Activated naive CD4-positive, alpha-beta T cell treated with anti-CD3 and anti-CD28 coated beads, Interleukin-2, amount 50 U/mL, for 16 hours (primary cell): ENCODE results near the gene PARD6G.
"Not testable (repeated sequence)": the region's sequence is repeated elsewhere in the genome, so short reads cannot be mapped to it uniquely, and the experiment has no call there.

Experiments used
- DNase-seq: peaks from one replicate; pipeline ENCODE4 v3.0.0-alpha.2; 2020

The PARD6G gene, protein sequence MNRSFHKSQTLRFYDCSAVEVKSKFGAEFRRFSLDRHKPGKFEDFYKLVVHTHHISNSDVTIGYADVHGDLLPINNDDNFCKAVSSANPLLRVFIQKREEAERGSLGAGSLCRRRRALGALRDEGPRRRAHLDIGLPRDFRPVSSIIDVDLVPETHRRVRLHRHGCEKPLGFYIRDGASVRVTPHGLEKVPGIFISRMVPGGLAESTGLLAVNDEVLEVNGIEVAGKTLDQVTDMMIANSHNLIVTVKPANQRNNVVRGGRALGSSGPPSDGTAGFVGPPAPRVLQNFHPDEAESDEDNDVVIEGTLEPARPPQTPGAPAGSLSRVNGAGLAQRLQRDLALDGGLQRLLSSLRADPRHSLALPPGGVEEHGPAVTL

DNA sequence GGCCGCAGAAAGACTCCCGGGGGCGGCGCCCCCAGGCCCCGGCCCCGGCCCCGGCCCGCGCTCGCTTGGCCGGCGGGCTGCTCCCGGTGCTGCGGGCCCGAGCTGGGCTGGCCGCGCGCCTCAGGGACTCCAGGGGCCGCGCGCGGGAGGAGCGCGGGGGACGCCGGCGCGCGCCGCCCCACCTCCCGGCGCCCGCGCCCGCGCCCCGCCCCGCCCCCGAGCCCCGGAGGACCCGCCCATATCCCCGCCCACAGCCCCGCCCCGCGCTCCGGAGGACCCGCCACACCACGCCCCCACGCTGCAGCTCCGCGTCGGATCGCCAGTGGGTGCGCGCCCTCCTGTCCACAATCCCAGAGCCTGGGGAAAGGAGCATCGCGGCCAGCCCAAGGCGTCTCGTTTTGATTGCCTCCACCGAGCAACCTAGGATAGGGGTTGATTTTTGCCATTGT lies at the start of gene PARD6G:
Gene PARD6G (minus strand): TSS at position 122 of the 449 bp plus-strand sequence. CDS start 166 bp downstream, outside the sequence.
- peak; percentile 35 for DNase-seq

DNA sequence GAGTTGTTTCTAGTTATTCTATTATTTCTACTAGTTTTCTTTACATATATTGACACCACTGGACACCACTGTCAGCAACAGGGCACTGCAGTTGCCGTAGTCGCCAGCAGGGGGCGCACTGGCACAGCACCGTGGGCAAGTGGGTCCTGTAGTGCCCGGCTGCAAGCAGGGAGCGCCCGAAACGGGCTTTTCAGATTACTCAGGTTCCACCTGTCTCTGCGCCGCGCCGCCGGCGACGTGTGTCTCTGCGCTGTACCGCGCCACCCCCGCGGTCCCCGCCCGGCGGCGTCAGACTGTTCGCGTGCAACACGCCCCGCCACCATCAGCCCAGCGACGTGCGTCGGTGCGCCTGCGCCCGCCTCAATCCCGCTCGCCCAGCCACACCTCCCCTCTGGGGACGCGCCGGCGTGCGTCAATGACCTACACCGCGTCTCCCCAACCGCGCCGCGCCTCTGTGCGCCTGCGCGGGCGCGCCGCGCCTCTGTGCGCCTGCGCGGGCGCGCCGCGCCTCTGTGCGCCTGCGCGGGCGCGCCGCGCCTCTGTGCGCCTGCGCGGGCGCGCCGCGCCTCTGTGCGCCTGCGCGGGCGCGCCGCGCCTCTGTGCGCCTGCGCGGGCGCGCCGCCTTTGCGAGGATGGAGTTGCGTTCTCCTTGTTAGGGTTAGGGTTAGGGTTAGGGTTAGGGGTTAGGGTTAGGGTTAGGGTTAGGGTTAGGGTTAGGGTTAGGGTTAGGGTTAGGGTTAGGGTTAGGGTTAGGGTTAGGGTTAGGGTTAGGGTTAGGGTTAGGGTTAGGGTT lies 15.1 kb upstream of the PARD6G start:
- DNase-seq: not testable (repeated sequence)

DNA sequence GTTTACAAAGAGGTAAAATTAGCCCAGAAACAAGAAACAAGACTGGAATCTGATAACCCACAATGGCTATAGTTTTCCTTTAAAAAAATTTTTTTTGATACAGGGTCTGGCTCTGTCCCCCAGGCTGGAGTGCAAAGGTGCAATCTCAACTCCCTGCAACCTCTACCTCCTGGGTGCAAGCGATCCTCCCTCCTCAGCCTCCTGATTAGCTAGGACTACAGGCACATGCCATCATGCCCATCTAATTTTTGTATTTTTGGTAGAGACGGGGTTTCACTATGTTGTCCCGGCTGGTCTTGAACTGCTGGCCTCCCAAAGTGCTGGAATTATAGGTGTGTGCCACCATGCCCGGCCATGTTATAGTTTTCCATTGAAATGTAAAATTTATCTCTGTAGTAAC lies 12.3 kb upstream of the PARD6G start:
- no peak for DNase-seq

DNA sequence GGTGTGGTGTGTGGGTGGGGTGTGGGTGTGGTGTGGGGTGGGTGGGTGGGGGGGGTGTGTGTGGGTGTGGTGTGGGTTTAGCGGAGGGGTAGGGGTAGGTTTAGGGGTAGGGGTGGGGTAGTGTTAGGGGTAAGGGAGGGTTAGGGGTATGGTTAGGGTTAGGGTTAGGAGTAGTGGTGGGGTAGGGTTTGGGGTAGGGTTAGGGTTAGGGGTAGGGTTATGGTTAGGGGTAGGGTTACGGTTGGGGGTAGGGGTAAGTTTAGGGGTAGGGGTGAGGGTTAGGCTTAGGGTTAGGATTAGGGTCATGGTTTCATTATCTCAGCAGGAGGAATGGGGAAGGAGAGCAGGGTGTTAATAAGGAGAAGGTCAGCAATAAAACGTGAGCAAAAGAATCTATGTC lies 11.3 kb upstream of the PARD6G start:
- no peak for DNase-seq

DNA sequence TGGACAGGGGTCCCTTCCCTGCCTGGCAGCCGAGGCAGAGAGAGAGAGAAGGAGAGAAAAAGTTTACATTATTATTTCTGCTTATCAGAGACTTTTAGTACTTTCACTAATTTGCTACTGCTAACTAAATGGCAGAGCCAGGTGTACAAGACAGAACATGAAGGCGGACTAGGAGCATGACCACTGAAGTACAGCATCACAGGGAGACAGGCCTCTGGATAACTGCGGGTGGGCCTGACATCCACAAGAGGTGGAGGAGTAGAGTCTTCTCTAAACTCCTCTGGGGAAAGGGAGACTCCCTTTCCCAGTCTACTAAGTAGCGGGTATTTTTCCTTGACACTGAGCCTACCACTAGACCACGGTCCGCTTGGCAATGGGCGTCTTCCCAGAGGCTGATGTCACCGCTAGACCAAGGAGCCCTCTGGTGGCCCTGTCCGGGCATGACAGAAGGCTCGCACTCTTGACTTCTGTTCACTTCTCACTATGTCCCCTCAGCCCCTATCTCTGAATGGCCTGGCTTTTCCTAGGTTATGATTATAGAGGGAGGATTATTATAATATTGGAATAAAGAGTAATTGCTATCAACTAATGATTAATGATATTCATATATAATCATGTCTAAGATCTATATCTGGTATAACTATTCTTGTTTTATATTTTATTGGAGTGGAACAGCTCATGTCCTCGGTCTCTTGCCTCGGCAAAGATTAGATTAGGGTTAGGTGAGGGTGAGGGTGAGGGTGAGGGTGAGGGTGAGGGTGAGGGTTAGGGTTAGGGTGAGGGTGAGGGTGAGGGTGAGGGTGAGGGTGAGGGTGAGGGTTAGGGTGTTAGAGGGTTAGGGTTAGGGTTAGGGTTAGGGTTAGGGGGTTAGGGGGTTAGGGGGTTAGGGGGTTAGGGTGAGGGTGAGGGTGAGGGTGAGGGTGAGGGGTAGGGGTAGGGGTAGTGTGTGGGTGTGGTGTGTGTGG lies 10.5 kb upstream of the PARD6G start:
- peak; percentile 48 for DNase-seq

DNA sequence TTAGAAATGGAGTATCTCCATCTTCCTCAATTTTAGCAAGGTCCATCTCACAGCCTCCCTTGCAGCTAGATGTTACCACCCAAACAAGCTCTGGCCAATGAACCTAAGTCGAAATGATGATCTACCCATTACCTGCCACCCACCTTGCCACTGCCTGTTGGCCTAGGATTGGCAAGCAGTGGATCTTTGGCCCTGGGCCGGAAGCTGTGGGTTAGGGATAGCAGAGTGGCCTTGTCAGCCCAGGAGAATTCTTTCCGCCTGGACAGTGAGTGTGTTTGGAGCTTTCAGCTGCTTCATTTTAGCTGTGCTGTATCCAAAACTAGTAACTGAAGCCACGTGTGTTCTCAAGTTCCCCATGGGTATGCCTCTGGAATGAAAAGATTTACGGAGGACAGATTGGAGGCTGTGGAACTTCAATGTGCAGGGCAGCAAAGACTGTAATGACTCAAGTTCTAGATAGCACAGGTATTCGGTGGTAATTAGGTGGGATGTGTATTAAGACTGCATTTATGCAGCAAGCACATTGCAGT lies 7.7 kb upstream of the PARD6G start:
- DNase-seq: no peak

DNA sequence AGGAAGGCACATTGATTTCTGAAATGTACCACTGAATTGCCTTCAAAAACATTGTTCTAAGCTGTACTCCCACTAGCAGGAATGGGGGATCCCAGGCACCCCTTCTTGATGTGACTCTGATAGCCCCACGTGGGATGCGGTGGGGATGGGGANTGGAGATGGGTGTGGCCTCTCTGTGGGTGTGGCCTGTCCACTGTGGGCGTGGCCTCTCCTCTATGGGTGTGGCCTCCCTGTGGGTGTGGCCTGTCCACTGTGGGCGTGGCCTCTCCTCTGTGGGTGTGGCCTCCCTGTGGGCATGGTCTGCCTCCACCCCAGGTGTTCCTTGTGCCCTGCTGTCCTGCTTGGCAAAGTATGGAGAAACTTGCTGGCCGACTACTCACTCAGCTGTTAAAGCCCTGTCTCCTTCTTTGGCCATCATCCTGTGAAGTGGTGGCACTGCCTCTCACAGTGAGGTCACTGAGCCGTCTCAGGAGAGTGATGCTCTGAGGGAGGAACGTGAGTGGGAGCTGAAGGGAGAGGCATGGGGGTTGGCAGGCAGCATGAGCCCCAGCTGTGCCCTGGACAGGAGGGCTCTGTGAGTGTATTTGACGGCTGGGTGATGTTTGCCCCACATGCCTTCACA lies 6.7 kb upstream of the PARD6G start:
- DNase-seq: no peak

DNA sequence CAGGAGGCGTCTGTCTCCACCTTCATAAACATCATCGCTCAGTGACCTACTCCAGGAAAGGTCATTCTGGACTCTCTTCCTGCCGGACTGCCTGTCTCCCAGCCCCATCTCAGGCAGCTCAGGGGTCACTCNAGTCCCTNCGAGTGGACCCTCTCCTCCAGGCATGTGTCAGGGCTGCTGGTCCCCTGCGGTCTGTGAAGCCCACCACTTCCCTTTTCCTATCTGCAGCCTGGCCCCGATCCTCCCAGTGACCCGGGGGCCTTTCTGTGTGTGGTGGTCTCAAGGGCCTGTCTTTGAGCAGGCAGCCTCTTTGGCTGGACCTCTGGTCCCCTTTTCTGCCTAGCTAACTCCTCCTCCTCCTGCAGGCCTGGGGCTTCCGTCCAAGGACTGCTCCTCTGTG lies 5.9 kb upstream of the PARD6G start:
- DNase-seq: no peak

DNA sequence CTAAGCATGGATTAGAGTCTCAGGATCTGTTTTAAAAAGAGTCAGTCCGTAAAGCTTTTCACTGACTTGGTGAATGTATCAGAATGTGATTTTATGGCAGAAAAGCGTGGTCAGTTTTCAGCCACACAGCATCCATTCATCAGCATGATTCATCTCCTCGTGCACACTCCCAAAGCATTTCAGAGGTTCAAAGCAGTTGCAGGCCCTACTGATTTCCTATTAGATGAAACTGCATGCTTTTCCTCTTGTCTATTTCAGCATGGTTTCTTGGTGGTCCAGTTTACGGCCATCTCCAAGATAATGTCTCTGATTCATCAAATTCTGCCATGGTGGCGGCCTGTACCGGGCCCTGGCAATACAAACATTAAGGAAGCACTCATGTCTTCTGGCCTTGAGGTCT lies 4.8 kb upstream of the PARD6G start:
- DNase-seq: no peak

DNA sequence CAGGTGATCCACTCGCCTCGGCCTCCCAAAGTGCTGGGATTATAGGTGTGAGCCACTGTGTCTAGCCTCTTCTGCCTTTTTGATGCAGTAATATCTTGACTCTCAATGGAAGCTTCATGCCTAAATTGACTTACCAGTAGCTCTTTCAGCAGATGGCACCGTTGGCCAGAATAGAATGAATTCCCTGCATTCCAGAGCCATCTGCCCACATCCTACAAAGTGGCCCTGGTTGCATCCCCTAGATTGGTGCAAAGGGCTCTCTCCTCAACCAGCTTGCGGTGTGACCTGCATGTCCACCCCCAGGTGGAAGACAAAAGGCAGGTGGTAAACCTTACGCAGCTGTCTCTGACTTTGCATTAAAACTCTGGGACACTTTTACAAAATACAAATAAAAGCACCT lies 4.4 kb upstream of the PARD6G start:
- DNase-seq: no peak

DNA sequence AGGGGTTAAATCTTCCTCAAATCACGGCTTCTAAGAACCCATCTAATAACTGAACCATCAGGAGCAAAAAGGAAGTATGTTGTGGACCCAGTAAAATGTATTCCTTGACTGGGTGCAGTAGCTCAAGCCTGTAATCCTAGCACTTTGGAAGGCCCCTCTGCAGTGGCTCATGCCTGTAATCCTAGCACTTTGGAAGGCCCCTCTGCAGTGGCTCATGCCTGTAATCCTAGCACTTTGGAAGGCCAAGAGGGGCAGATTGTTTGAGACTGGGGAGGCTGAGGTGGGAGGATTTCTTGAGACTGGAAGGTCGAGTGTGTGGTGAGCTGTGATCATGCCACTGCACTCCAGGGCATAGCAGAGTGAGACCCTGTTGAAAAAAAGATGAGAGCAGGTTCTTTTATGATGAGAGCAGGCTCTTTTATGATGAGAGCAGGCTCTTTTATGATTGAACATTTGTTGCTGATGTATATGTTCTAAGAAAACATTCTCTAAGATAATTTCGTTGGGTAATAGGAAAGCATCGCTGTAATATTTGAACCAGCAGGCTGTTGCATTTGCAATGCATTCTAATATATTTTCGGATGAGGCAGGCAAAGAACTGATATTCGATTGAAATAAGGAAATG lies 3.5 kb upstream of the PARD6G start:
- DNase-seq: no peak

DNA sequence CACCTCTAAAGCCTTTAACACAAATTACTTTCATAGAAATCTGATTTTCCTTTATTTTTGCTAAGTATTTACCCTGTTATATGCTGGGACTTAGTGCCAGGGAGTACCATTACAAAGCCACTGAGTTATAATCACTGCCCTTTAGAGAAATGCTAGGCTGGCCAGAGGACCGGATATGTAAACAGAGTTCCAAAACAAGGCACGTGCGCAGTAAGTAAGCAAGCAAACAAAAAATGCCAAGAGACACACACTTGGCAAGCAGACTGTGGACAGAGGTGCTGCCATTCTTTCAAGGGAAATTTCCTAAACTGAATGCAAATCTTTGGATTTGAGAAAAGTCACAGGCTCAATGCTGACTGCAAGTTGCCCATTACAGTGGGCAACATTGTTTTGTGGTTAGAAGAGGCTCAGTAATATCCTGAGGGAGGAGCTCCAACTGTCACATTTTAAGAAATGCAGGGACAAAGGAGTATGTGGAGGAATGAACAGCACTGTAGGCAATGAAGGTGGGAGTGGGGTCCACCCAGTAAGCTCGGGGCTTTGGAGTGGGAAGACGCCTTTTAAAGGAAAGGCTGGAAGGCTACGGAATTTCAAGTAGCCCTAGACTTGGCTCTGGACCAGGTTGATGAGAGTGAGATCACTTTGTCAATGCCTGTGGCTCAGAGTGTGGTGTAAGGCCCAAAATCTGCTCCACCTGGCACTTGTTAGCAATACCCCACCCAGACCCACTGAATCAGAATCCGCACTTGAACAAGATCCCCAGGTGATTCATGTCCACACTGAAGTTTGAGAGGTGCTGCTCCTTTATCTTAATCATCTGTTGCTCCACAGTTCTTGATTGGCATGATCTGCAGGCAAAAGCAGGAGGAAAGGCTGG lies 2.1 kb upstream of the PARD6G start:
- DNase-seq: no peak

DNA sequence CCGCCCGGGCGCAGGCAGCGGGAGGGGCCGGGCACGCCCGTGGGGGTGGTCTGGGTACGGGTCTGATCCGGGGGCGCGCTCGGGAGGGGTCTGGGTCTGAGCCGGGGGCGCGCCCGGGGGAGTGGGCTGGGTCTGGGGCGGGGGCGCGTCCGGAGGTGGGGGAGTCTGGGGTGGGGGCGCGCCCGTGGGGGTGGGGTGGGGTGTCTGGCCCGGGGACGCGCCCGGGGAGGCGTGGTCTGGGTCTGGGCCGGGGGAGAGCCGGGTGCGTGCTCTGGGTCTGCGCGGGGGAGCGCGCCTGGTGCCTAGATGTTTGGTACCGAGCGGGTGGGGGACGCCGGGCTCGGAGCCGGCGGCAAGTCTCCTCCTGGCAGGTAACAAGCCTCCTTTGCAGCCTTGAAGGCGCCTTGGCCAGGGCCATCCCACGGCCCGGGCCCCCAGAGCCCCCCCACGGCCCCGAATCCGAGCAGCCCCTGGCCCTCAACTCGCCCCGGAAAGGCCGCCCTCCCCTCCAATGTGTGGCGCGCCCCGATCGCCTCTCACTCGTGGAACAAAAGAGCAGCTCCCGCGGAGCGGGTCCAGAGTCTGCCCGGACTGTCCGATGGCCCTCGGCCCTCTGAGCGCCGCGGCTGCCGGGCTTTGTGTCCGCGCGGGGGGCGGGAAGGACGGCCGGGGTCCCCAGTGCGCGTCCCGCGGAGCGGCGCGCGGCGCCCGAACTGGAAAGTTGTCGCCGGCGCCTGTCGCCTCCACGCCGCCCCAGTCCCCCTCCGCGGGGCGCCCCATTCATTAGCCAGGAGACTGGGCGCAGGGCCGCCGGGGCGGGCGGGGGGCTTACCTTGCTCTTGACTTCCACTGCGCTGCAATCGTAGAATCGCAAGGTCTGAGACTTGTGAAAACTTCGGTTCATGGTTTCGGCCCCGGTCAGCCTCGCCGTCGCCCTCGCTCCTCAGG lies 595 bp downstream of the PARD6G start:
- no peak for DNase-seq

DNA sequence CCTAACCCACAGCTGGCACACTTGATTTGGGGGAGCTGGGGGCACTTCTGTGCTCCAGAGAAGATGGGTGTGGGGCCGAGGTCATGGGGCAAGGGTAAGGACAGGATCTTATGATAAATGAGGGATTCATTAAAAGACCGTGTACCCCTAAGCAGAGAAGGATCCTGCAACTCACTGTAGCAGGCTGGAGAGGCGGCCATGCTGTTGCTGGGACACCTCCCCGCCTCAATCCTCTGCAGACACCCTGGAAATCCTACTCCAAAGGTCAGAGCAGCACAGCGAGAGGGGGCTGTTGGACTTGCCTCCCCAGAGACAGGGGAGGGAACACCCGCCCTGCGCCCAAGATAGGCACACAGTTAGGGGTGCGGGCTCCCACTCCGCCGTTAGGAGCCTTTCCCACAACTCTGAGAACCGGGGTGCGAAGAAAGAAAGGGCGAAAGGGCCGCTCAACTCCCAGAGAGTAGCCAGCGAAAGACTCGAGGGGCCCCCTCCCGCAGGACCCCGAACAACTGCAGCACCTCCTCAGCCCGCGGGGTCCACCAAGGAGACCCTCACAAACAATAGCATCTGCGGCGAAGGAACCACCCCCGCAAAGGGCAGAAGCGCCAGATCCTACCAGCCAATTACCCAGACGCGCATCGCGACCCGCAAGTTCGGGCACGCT lies 1.4 kb downstream of the PARD6G start:
- DNase-seq: no peak

DNA sequence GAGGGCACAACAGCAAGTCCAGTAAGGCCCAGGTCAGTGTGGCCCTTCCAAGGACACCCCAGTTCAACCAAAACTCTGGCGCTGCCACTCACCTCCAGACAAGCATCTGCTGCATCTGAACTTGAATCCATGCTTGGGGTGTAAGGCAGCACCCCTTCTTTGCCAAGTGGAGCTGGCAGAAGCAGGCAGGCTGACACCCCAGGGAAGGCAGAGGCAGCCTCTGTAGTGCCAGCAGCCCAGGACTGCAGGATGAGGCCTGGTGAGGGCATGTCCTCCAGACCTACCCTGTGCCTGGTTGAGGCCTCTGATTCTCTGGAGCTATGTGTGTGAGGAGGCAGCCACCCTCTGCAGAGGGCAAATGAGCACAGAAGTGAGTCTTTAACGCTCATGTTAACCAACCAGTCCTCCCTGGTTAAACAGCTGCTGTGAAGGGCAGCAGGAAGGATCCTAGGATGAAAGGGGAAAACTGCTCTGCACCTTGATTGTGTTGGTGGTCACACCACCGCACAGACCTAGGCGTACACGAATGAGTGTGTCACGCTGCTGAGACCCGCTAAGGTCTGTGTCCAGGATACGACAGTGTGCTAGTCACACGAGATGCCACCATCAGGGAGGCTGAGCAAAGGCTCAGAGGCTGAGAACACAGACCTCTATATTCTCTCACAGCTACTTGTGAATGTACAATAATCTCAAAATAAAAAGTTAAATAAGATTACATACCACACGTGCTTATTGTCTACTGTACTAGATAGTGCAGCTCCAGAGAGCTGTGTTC lies 2.2 kb downstream of the PARD6G start:
- DNase-seq: no peak

DNA sequence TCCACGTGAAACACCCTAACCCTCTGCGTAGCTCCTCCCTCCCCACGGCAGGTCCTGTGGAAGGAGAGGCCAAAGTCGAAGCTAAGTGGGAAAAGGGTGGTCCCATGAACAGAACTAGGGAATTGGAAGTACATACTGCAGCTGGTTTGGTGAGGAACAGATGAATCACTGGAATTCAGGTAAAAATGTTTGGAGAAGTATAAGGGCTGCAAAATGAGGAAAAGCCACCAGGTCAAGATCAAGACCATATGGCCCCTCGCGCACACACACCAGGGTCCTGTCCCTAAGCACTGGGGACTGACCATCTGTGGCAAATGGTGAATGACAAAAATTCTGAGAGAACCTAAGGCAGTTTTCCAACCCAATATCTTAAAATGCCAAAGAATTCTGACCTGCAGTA lies 3.1 kb downstream of the PARD6G start:
- DNase-seq: no peak

DNA sequence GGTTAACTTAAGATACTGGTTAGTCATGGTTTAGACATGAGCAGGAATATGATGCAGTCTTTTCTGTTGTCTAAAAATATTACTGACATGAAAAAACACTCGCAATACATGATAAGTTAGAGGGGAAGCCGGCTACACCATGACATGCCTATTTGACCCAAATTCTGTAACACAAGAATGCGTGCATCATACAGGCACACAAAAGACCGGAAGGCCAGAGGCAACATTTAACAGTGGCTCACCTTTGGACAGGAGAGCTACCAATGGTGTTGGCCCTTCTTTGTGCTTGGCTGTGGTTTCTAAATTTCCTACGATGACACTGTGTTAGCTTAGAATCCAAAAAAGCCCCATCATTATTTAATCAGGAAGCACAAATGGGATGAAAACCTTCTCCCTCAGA lies 4.1 kb downstream of the PARD6G start:
- DNase-seq: no peak
